ENCODE data around the gene ZBTB34.

The ZBTB34 gene

DNA sequence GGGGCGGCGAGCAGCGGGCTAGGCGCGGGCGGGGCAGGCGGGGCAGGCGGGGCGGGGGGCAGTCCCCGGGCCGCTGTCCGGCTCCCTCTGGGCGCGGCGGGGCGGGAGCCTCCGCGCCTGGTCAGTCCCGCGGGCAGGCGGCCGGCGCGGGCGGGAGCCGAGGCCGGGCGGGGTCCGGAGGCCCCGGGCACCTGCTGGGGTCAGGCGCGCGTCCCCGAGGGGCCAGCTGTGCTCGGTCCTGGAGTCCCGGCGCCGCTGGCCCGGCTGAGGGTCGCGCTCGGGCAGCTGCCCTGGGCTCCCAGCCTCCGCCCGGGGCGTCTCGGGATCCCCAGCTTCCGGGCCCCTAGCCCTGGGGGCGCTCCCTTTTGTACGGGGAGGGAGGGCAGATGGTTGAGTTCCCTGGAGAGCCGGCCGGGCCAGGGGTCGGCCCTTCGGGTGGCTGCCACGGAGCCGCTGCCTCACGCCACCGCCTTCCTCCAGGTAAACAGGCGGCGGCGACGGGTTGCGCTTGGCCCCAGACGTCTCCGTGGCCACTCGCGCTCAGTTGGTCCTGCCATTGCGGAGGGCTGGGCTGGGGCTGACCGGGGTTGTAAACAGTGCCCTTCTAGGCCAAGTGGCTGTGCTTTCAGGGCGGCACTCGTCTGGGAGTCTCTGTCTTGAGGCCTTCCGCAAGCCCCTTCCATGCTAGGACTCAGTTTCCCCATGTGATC lies 473 bp downstream of the ZBTB34 start:
- TF ChIP-seq, protein P1, sequence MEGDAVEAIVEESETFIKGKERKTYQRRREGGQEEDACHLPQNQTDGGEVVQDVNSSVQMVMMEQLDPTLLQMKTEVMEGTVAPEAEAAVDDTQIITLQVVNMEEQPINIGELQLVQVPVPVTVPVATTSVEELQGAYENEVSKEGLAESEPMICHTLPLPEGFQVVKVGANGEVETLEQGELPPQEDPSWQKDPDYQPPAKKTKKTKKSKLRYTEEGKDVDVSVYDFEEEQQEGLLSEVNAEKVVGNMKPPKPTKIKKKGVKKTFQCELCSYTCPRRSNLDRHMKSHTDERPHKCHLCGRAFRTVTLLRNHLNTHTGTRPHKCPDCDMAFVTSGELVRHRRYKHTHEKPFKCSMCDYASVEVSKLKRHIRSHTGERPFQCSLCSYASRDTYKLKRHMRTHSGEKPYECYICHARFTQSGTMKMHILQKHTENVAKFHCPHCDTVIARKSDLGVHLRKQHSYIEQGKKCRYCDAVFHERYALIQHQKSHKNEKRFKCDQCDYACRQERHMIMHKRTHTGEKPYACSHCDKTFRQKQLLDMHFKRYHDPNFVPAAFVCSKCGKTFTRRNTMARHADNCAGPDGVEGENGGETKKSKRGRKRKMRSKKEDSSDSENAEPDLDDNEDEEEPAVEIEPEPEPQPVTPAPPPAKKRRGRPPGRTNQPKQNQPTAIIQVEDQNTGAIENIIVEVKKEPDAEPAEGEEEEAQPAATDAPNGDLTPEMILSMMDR (IDR thresholded peaks at IDR 0.05; ENCODE audit: low read depth, low read length, missing control alignments) = no peak
- no peak for DNase-seq (ENCODE audit: low read depth)
- H3K4me3 ChIP-seq (ENCODE audit: low read depth, low read length) = peak overlapping the region; percentile 69

DNA sequence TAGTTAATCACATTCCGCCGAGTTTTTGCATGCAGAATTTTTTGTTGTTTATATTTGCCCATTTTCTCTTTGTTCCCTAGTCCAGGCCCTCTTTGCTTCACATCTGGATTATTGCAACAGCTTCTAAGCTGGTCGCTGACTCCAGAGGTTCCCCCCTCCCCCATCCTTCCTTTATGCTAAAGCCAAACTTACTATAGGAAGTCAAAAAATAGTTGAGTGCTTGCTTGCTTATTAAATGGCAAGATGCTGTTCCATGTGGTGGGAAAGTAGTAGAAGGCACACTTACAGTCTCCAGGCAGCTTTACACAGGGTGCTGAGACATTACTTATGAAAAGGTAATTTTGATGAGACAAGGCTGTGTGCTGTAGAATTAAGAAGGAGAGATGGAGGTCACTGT lies 1.3 kb downstream of the ZBTB34 start:
- peak overlapping the region; percentile 69 for H3K4me3 ChIP-seq (ENCODE audit: low read depth, low read length)
- TF ChIP-seq, protein P1 (IDR thresholded peaks at IDR 0.05; ENCODE audit: low read depth, low read length, missing control alignments) = no peak
- no peak for DNase-seq (ENCODE audit: low read depth)

DNA sequence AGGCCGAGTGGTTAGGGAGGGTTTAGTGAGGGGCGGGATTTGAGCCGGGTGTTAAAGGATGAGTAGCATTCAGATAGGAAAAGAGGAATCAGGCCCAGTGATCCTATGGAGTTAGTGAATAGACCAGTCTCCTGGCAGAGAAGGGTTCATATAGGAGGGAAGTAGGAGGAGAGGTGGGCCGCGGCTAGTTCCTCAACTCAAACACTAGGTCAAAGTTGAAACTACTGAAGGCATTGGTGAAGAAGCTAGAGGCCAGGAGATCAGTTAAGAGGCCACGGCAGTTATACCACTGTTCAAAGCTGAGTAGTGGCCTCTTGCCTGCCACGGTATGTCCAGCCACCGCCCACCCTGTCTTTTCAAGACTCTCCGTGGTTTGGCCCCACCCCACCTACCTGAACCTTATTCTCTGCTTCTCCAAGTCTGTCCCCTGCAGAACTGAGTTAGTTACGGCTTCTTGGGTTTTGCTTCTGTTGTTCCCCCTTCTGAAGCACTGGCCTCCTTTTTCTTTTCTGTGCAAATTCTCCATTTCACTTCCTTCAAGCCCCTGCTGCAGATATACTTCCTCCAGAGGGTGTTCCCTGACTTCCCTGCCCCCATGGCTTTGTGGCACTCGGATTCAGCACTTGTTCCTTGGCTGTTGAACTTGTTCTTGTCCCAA lies 1.8 kb downstream of the ZBTB34 start:
- TF ChIP-seq, protein P1 (IDR thresholded peaks at IDR 0.05; ENCODE audit: low read depth, low read length, missing control alignments) = no peak
- peak overlapping the region; percentile 69 for H3K4me3 ChIP-seq (ENCODE audit: low read depth, low read length)
- DNase-seq (ENCODE audit: low read depth) = no peak

DNA sequence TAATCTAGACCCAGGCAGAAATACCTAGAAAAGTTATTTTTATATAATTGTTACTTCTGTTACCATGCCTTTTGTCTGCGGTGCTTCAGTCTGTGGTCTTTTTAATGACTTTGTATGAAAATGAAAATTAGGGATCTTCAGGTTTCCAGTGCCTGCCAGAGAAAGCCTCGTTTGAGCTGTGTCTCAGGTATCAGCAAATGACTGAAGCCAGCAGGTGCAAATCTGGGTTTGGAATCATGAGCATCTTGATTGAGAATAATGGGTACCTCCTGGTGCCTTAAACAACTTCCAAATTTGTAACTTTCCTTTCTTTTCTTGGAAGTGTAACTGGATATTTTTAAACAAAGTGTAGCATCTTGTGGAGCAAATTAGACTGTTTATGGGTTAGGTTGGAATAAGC lies 4.3 kb downstream of the ZBTB34 start:
- no peak overlapping the region for H3K4me3 ChIP-seq (ENCODE audit: low read depth, low read length)
- DNase-seq (ENCODE audit: low read depth) = no peak
- TF ChIP-seq, protein P1 (IDR thresholded peaks at IDR 0.05; ENCODE audit: low read depth, low read length, missing control alignments) = no peak

DNA sequence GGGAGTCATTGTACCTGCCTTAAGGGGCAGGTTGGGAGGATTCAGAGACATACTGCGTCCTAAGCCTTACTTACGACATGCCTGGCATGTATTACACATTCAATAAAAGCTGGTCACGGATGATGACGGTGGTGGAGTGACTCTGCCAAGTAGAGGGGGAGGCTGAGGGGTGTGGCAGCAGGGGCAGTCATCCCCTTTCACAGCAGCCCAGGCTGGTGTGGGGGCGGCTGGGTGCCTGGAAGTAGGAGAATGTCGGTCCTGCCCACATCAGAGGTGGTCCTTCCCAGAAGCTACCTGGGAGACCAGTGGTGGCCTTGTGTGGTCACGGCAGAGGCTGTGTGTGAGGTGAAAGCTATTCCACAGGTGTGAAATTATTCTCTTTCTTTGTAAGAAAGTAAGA lies 8.9 kb downstream of the ZBTB34 start:
- TF ChIP-seq, protein P1 (IDR thresholded peaks at IDR 0.05; ENCODE audit: low read depth, low read length, missing control alignments) = no peak
- no peak for DNase-seq (ENCODE audit: low read depth)
- no peak overlapping the region for H3K4me3 ChIP-seq (ENCODE audit: low read depth, low read length)

DNA sequence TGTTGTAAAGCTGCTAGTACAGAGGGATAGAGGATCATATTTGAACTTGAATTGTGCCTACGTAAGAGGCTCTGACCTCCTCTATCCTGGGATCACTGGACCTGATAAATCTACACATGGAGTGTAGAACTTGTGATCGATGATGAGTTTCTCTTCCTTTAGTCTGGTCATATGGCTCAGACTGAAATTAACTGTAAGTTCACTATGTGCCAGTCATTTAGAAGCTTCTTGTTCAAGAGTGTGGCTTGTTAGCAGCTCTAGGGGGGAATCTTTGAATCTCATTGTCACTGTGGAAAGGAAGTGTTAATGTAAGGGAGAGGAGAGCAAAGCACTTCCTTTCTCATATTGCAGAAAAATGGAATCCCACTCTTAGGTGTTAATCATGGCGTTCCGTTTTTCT lies 12.1 kb downstream of the ZBTB34 start:
- H3K4me3 ChIP-seq (ENCODE audit: low read depth, low read length) = no peak overlapping the region
- TF ChIP-seq, protein P1 (IDR thresholded peaks at IDR 0.05; ENCODE audit: low read depth, low read length, missing control alignments) = no peak
- no peak for DNase-seq (ENCODE audit: low read depth)
